WTC11 (cell line): ENCODE data around the gene MAP4K4.

Source experiments
- ELF4 ChIP-seq: sonication (generic); formaldehyde crosslinking; IDR thresholded peaks from 2 replicates; pipeline ENCODE4 v1.8.1; 2022; ENCODE audit warnings: low read depth, mild to moderate bottlenecking, moderate library complexity, missing genetic modification reagents
- ESRRA ChIP-seq: sonication (generic); formaldehyde crosslinking; IDR thresholded peaks from 2 replicates; pipeline ENCODE4 v1.8.1; 2022; ENCODE audit warnings: mild to moderate bottlenecking, missing genetic modification reagents, borderline replicate concordance
- NR3C1 ChIP-seq: sonication (generic); formaldehyde crosslinking; conservative IDR thresholded peaks from 2 replicates; pipeline ENCODE4 v1.8.1; 2023; ENCODE audit warnings: low read depth, mild to moderate bottlenecking, missing genetic modification reagents
- TEAD1 ChIP-seq: sonication (generic); formaldehyde crosslinking; IDR thresholded peaks from 2 replicates; pipeline ENCODE4 v1.8.0; 2022; ENCODE audit warnings: mild to moderate bottlenecking, missing genetic modification reagents
- ZNF416 ChIP-seq: fragments of 250-450 bp; sonication (Bioruptor Pico); IDR thresholded peaks from 2 replicates; pipeline ENCODE4 v1.9.0; 2021; ENCODE audit warnings: mild to moderate bottlenecking, inconsistent platforms
- TF ChIP-seq, protein P1 (sequence below): sonication (generic); formaldehyde crosslinking; IDR thresholded peaks from 2 replicates; pipeline ENCODE4 v1.8.0; 2022; ENCODE audit warnings: mild to moderate bottlenecking, missing genetic modification reagents
- TF ChIP-seq, protein P2 (sequence below): fragments of 200-600 bp; IDR thresholded peaks from 2 replicates; pipeline ENCODE4 v1.8.0; 2022; ENCODE audit warnings: antibody characterized with exemption
- TF ChIP-seq, protein P3 (sequence below): sonication (generic); formaldehyde crosslinking; IDR thresholded peaks from 2 replicates; pipeline ENCODE4 v1.8.1; 2022; ENCODE audit warnings: low read depth, mild to moderate bottlenecking, moderate library complexity, missing genetic modification reagents, borderline replicate concordance
- TF ChIP-seq, protein P4 (sequence below): fragments of 250-450 bp; sonication (Bioruptor Pico); IDR thresholded peaks from 2 replicates; pipeline ENCODE4 v1.9.0; 2021; ENCODE audit warnings: mild to moderate bottlenecking, borderline replicate concordance
- TF ChIP-seq, protein P5 (sequence below): sonication (generic); formaldehyde crosslinking; IDR thresholded peaks from 2 replicates; pipeline ENCODE4 v1.8.1; 2023; ENCODE audit warnings: mild to moderate bottlenecking, missing genetic modification reagents, borderline replicate concordance
- TF ChIP-seq, protein P6 (sequence below): sonication (generic); formaldehyde crosslinking; IDR thresholded peaks from 2 replicates; pipeline ENCODE4 v1.8.0; 2022; ENCODE audit warnings: mild to moderate bottlenecking, missing genetic modification reagents

DNA sequence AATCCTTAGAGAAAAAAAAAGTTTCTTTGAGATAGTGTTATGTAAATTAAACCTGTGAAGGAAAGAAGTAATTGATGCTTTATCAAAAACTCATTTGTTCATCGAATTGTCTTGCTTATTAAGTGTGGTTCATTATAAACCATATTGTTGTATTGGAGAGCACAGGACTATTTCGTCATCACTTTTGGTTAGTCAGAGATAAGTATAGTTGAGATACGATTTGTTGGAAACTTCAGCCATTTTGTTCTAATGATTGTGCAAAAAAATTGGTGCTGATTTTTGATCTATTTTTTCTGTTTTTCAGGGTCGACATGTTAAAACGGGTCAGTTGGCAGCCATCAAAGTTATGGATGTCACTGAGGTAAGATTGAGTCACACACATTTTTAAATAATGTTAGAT is 92.9 kb downstream of the MAP4K4 start:
- TF ChIP-seq, protein P1, sequence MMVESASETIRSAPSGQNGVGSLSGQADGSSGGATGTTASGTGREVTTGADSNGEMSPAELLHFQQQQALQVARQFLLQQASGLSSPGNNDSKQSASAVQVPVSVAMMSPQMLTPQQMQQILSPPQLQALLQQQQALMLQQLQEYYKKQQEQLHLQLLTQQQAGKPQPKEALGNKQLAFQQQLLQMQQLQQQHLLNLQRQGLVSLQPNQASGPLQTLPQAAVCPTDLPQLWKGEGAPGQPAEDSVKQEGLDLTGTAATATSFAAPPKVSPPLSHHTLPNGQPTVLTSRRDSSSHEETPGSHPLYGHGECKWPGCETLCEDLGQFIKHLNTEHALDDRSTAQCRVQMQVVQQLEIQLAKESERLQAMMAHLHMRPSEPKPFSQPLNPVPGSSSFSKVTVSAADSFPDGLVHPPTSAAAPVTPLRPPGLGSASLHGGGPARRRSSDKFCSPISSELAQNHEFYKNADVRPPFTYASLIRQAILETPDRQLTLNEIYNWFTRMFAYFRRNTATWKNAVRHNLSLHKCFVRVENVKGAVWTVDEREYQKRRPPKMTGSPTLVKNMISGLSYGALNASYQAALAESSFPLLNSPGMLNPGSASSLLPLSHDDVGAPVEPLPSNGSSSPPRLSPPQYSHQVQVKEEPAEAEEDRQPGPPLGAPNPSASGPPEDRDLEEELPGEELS: no peak
- TF ChIP-seq, protein P2, sequence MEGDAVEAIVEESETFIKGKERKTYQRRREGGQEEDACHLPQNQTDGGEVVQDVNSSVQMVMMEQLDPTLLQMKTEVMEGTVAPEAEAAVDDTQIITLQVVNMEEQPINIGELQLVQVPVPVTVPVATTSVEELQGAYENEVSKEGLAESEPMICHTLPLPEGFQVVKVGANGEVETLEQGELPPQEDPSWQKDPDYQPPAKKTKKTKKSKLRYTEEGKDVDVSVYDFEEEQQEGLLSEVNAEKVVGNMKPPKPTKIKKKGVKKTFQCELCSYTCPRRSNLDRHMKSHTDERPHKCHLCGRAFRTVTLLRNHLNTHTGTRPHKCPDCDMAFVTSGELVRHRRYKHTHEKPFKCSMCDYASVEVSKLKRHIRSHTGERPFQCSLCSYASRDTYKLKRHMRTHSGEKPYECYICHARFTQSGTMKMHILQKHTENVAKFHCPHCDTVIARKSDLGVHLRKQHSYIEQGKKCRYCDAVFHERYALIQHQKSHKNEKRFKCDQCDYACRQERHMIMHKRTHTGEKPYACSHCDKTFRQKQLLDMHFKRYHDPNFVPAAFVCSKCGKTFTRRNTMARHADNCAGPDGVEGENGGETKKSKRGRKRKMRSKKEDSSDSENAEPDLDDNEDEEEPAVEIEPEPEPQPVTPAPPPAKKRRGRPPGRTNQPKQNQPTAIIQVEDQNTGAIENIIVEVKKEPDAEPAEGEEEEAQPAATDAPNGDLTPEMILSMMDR: no peak
- TF ChIP-seq ESRRA (CRISPR knock-in tag): no peak
- no peak for TF ChIP-seq ZNF416 (CRISPR knock-in tag)
- TF ChIP-seq, protein P3, sequence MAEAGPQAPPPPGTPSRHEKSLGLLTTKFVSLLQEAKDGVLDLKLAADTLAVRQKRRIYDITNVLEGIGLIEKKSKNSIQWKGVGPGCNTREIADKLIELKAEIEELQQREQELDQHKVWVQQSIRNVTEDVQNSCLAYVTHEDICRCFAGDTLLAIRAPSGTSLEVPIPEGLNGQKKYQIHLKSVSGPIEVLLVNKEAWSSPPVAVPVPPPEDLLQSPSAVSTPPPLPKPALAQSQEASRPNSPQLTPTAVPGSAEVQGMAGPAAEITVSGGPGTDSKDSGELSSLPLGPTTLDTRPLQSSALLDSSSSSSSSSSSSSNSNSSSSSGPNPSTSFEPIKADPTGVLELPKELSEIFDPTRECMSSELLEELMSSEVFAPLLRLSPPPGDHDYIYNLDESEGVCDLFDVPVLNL (CRISPR knock-in tag): no peak
- no peak for TF ChIP-seq ELF4
- TF ChIP-seq, protein P4, sequence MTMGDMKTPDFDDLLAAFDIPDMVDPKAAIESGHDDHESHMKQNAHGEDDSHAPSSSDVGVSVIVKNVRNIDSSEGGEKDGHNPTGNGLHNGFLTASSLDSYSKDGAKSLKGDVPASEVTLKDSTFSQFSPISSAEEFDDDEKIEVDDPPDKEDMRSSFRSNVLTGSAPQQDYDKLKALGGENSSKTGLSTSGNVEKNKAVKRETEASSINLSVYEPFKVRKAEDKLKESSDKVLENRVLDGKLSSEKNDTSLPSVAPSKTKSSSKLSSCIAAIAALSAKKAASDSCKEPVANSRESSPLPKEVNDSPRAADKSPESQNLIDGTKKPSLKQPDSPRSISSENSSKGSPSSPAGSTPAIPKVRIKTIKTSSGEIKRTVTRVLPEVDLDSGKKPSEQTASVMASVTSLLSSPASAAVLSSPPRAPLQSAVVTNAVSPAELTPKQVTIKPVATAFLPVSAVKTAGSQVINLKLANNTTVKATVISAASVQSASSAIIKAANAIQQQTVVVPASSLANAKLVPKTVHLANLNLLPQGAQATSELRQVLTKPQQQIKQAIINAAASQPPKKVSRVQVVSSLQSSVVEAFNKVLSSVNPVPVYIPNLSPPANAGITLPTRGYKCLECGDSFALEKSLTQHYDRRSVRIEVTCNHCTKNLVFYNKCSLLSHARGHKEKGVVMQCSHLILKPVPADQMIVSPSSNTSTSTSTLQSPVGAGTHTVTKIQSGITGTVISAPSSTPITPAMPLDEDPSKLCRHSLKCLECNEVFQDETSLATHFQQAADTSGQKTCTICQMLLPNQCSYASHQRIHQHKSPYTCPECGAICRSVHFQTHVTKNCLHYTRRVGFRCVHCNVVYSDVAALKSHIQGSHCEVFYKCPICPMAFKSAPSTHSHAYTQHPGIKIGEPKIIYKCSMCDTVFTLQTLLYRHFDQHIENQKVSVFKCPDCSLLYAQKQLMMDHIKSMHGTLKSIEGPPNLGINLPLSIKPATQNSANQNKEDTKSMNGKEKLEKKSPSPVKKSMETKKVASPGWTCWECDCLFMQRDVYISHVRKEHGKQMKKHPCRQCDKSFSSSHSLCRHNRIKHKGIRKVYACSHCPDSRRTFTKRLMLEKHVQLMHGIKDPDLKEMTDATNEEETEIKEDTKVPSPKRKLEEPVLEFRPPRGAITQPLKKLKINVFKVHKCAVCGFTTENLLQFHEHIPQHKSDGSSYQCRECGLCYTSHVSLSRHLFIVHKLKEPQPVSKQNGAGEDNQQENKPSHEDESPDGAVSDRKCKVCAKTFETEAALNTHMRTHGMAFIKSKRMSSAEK (CRISPR knock-in tag): no peak
- TF ChIP-seq, protein P5, sequence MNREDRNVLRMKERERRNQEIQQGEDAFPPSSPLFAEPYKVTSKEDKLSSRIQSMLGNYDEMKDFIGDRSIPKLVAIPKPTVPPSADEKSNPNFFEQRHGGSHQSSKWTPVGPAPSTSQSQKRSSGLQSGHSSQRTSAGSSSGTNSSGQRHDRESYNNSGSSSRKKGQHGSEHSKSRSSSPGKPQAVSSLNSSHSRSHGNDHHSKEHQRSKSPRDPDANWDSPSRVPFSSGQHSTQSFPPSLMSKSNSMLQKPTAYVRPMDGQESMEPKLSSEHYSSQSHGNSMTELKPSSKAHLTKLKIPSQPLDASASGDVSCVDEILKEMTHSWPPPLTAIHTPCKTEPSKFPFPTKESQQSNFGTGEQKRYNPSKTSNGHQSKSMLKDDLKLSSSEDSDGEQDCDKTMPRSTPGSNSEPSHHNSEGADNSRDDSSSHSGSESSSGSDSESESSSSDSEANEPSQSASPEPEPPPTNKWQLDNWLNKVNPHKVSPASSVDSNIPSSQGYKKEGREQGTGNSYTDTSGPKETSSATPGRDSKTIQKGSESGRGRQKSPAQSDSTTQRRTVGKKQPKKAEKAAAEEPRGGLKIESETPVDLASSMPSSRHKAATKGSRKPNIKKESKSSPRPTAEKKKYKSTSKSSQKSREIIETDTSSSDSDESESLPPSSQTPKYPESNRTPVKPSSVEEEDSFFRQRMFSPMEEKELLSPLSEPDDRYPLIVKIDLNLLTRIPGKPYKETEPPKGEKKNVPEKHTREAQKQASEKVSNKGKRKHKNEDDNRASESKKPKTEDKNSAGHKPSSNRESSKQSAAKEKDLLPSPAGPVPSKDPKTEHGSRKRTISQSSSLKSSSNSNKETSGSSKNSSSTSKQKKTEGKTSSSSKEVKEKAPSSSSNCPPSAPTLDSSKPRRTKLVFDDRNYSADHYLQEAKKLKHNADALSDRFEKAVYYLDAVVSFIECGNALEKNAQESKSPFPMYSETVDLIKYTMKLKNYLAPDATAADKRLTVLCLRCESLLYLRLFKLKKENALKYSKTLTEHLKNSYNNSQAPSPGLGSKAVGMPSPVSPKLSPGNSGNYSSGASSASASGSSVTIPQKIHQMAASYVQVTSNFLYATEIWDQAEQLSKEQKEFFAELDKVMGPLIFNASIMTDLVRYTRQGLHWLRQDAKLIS (CRISPR knock-in tag): no peak
- no peak for TF ChIP-seq TEAD1 (CRISPR knock-in tag)
- TF ChIP-seq NR3C1: no peak
- TF ChIP-seq, protein P6, sequence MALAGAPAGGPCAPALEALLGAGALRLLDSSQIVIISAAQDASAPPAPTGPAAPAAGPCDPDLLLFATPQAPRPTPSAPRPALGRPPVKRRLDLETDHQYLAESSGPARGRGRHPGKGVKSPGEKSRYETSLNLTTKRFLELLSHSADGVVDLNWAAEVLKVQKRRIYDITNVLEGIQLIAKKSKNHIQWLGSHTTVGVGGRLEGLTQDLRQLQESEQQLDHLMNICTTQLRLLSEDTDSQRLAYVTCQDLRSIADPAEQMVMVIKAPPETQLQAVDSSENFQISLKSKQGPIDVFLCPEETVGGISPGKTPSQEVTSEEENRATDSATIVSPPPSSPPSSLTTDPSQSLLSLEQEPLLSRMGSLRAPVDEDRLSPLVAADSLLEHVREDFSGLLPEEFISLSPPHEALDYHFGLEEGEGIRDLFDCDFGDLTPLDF (CRISPR knock-in tag): no peak
